SK-N-SH (cell line): ENCODE measurements around the gene PALS1. TPM values are rescaled to one million over a fixed set of nuclear protein-coding genes. Genes with fewer than 3 reads are reported as not detected.
A peak's percentile ranks its signal among the peaks of the same experiment; 100 is the strongest.

Experiments
- CTCF ChIA-PET: fragments of 300-600, 350-600 bp; formaldehyde crosslinking; extraction: SDS; loops from one replicate; lab custom pipeline; 2021; lab: Yijun Ruan, JAX
- POLR2A ChIA-PET: fragments of 350-600 bp; sonication (Branson Sonifier 250); formaldehyde crosslinking; extraction: SDS; loops from one replicate; lab custom pipeline; 2020; ENCODE audit warnings: antibody characterized with exemption, inconsistent platforms; lab: Yijun Ruan, JAX
- DNase-seq: peaks from one replicate; pipeline ENCODE4 v3.0.0; 2012
- H2AFZ ChIP-seq: fragments of 200-600 bp; sonication (generic); 2 replicates; pipeline ENCODE4 v1.8.1; 2016; ENCODE audit warnings: antibody characterized with exemption, mild to moderate bottlenecking, low read depth
- H3F3A ChIP-seq: fragments of 200-600 bp; sonication (generic); replicated peaks from 2 replicates; pipeline ENCODE3; 2016; ENCODE audit warnings: antibody characterized with exemption, mild to moderate bottlenecking; ENCODE audit not compliant: insufficient read depth
- H3K27ac ChIP-seq, 2 experiments: fragments of 200-500 bp in 1 of 2; fragments of 200-600 bp in 1 of 2; sonication (Bioruptor generic) in 1 of 2; sonication (generic), shearing (Covaris generic) in 1 of 2; 2 replicates each; pipeline versions ENCODE4 v1.5.1 to v1.6.1; 2014 to 2016; ENCODE audit warnings: low read depth in 2 of 2, inconsistent platforms in 1 of 2, low read length in 1 of 2, mild to moderate bottlenecking in 1 of 2, mixed read lengths in 1 of 2
- H3K27me3 ChIP-seq: fragments of 200-600 bp; sonication (generic), shearing (Covaris generic); 2 replicates; pipeline ENCODE4 v1.6.1; 2016; ENCODE audit warnings: mixed run types; ENCODE audit not compliant: insufficient read depth
- H3K36me3 ChIP-seq, 2 experiments: fragments of 200-500 bp in 1 of 2; fragments of 200-600 bp in 1 of 2; sonication (Bioruptor generic) in 1 of 2; sonication (generic) in 1 of 2; replicated peaks in 1 of 2; 2 replicates each; pipeline versions ENCODE3 to v1.5.1; 2014 to 2016; ENCODE audit warnings: low read length in 1 of 2, mild to moderate bottlenecking in 1 of 2; ENCODE audit not compliant: insufficient read depth in 2 of 2, control insufficient read depth in 1 of 2
- H3K4me1 ChIP-seq, 2 experiments: fragments of 200-500 bp in 1 of 2; fragments of 200-600 bp in 1 of 2; sonication (Bioruptor generic) in 1 of 2; sonication (generic), shearing (Covaris generic) in 1 of 2; 2 replicates each; pipeline versions ENCODE4 v1.5.1 to v1.6.1; 2014 to 2016; ENCODE audit warnings: low read depth in 1 of 2, low read length in 1 of 2, mixed run types in 1 of 2; ENCODE audit not compliant: insufficient read depth in 2 of 2, control insufficient read depth in 1 of 2
- H3K4me2 ChIP-seq: fragments of 200-600 bp; sonication (generic), shearing (Covaris generic); 2 replicates; pipeline ENCODE4 v1.6.1; 2017; ENCODE audit warnings: mixed run types
- H3K4me3 ChIP-seq, 2 experiments: fragments of 200-500 bp in 1 of 2; fragments of 200-600 bp in 1 of 2; sonication (Bioruptor generic) in 1 of 2; sonication (generic), shearing (Covaris generic) in 1 of 2; 2 replicates each; pipeline versions ENCODE4 v1.5.1 to v1.8.1; 2014 to 2016; ENCODE audit warnings: low read depth in 2 of 2, inconsistent platforms in 1 of 2, low read length in 1 of 2, mild to moderate bottlenecking in 1 of 2, mixed read lengths in 1 of 2, moderate library complexity in 1 of 2
- H3K79me2 ChIP-seq: fragments of 200-600 bp; sonication (generic); 2 replicates; pipeline ENCODE4 v1.8.1; 2017; ENCODE audit warnings: mild to moderate bottlenecking; ENCODE audit not compliant: insufficient read depth
- H3K9ac ChIP-seq: fragments of 200-600 bp; sonication (generic); 2 replicates; pipeline ENCODE4 v1.6.1; 2017; ENCODE audit warnings: mixed run types
- H3K9me2 ChIP-seq: fragments of 200-600 bp; sonication (generic); 2 replicates; pipeline ENCODE4 v1.6.1; 2017; ENCODE audit warnings: mixed run types
- H3K9me3 ChIP-seq: fragments of 200-600 bp; sonication (generic); 2 replicates; pipeline ENCODE4 v1.6.1; 2017; ENCODE audit warnings: mixed run types, mild to moderate bottlenecking, moderate library complexity
- H4K20me1 ChIP-seq: fragments of 200-600 bp; sonication (generic); 2 replicates; pipeline ENCODE4 v1.6.1; 2017; ENCODE audit warnings: mild to moderate bottlenecking, mixed run types; ENCODE audit not compliant: insufficient read depth
- CHD2 ChIP-seq: fragments of 150-350 bp; IDR thresholded peaks from 2 replicates; pipeline ENCODE4 v1.6.1; 2018; ENCODE audit warnings: low read length; ENCODE audit not compliant: partially characterized antibody
- CTCF ChIP-seq: fragments of 200-600 bp; sonication (generic); IDR thresholded peaks from 2 replicates; pipeline ENCODE4 v1.6.1; 2017; ENCODE audit warnings: antibody characterized with exemption, mild to moderate bottlenecking, moderate library complexity
- ELF1 ChIP-seq: IDR thresholded peaks from 2 replicates; pipeline ENCODE4 v1.4.0; 2012
- EP300 ChIP-seq, 2 experiments: IDR thresholded peaks; 2 replicates each; pipeline versions ENCODE4 v1.4.0 to v1.6.1; 2012; ENCODE audit warnings: borderline replicate concordance in 1 of 2, low read depth in 1 of 2, low read length in 1 of 2
- EZH2phosphoT487 ChIP-seq: fragments of 200-600 bp; sonication (generic); IDR thresholded peaks from 2 replicates; pipeline ENCODE4 v1.6.1; 2017; ENCODE audit warnings: low read depth, mixed run types, mild to moderate bottlenecking, antibody characterized with exemption, moderate library complexity, borderline replicate concordance
- FOXJ3 ChIP-seq: sonication (generic); formaldehyde crosslinking; IDR thresholded peaks from 2 replicates; pipeline ENCODE4 v1.5.1; 2020; ENCODE audit warnings: mild to moderate bottlenecking, missing genetic modification reagents
- FOXM1 ChIP-seq: IDR thresholded peaks from 2 replicates; pipeline ENCODE4 v1.4.0; 2012; ENCODE audit warnings: low read depth, mild to moderate bottlenecking
- IRF3 ChIP-seq: fragments of 150-350 bp; IDR thresholded peaks from 2 replicates; pipeline ENCODE4 v1.6.1; 2016; ENCODE audit warnings: mild to moderate bottlenecking, low read depth, low read length
- JUND ChIP-seq: IDR thresholded peaks from 2 replicates; pipeline ENCODE4 v1.4.0; 2012
- MEF2A ChIP-seq: IDR thresholded peaks from 2 replicates; pipeline ENCODE4 v1.4.0; 2012; ENCODE audit warnings: low read depth, borderline replicate concordance
- MXI1 ChIP-seq: IDR thresholded peaks from 2 replicates; pipeline ENCODE4 v1.6.1; 2012; ENCODE audit warnings: mild to moderate bottlenecking, low read depth, low read length, improper control_type of control experiment
- NRF1 ChIP-seq: IDR thresholded peaks from 2 replicates; pipeline ENCODE4 v1.6.1; 2012; ENCODE audit warnings: low read depth, mild to moderate bottlenecking, low read length
- PBX3 ChIP-seq: IDR thresholded peaks from 2 replicates; pipeline ENCODE4; 2012
- POLR2AphosphoS5 ChIP-seq: IDR thresholded peaks from 2 replicates; pipeline ENCODE4 v1.6.1; 2012; ENCODE audit warnings: low read depth, low read length
- RXRA ChIP-seq: IDR thresholded peaks from 2 replicates; pipeline ENCODE4 v1.4.0; 2012; ENCODE audit warnings: low read depth, mild to moderate bottlenecking, borderline replicate concordance
- TAF1 ChIP-seq: IDR thresholded peaks from 2 replicates; pipeline ENCODE4 v1.6.1; 2012; ENCODE audit warnings: low read depth, mild to moderate bottlenecking, low read length, moderate library complexity, borderline replicate concordance
- TCF12 ChIP-seq: IDR thresholded peaks from 2 replicates; pipeline ENCODE4 v1.4.0; 2012
- TEAD4 ChIP-seq: IDR thresholded peaks from 2 replicates; pipeline ENCODE4 v1.4.0; 2012; ENCODE audit warnings: mild to moderate bottlenecking, borderline replicate concordance; ENCODE audit not compliant: insufficient read depth
- USF1 ChIP-seq: IDR thresholded peaks from 2 replicates; pipeline ENCODE4 v1.4.0; 2012; ENCODE audit warnings: low read depth, borderline replicate concordance
- USF2 ChIP-seq: fragments of 150-350 bp; IDR thresholded peaks from 2 replicates; pipeline ENCODE4 v1.6.1; 2017; ENCODE audit warnings: antibody characterized with exemption, low read length, low read depth, borderline replicate concordance
- YY1 ChIP-seq: IDR thresholded peaks from 2 replicates; pipeline ENCODE4 v1.4.0; 2012; ENCODE audit warnings: low read depth, mild to moderate bottlenecking
- ZBTB33 ChIP-seq: IDR thresholded peaks from 2 replicates; pipeline ENCODE4 v1.4.0; 2012; ENCODE audit warnings: low read depth, borderline replicate concordance
- WGBS: methylation state at CpG from one replicate; pipeline ENCODE4 v1.1.6; 2017; ENCODE audit warnings: low lambda C conversion rate; 5-methylcytosine and 5-hydroxymethylcytosine counted together
- polyA plus RNA-seq, 3 experiments: library from polyadenylated mRNA; depleted of rRNA; stranded (reverse); fragments of >200 nt; gene quantifications; 2 replicates each; pipeline ENCODE4 v1.2.3, GENCODE V29; 2012

Gene PALS1
- polyA plus RNA-seq, 1 of the 3 experiments (the other 2 are of a cell fraction): 8.0 TPM

- Histone ChIP-seq H3K36me3 (no peaks in the 10 kb centered on the region), H4K20me1 (no peaks in the 10 kb centered on the region), H3K79me2 (no peaks in the 10 kb centered on the region), H3K4me2 (peak overlapping the region; percentile 25), H3K27ac (peak overlapping the region in 1 of 2 experiments; percentile 43; a peak in 3 of 4 replicates), H3F3A (peaks cover 16% of the 10 kb centered on the region), H3K9me3 (peaks cover 4% of the 10 kb centered on the region; the same call in 1 of the 2 replicates), H3K9me2 (no peaks in the 10 kb centered on the region), H2AFZ (no peak overlapping the region), H3K4me3 (no peak overlapping the region), H3K9ac (no peak overlapping the region), H3K27me3 (no peaks in the 10 kb centered on the region), H3K4me1 (peaks cover 0 to 16% of the 10 kb centered on the region in 2 experiments; a peak in 2 of 4 replicates)
- no peak for DNase-seq
- POLR2A ChIA-PET: no interaction called here
- TF ChIP-seq YY1 (no peak), NRF1 (no peak), FOXJ3 (CRISPR knock-in tag) (no peak), USF1 (no peak), USF2 (no peak), TAF1 (no peak), EZH2phosphoT487 (no peak), POLR2AphosphoS5 (no peak), EP300 (IDR thresholded peaks at IDR 0.05; ENCODE audit: borderline replicate concordance in 1 of 2, low read depth in 1 of 2, low read length in 1 of 2) (no peak), TCF12 (no peak), ZBTB33 (no peak)
- CTCF ChIA-PET: interaction anchor here (0.9 to 1.2 kb wide), 2 partner anchors 12 to 56 kb away, joined by 3 read pairs; no protein-coding TSS in a partner anchor
- WGBS: 80% methylated on average over 4 of the region's 4 CpGs
Measured at GRCh38 chr14:67221982-67222328, 19.3 kb upstream of the PALS1 start.

GRCh38 chr14:67225523-67225922 lies 15.7 kb upstream of the PALS1 start:
- H3K36me3 ChIP-seq: no peaks in the 10 kb centered on the region
- WGBS: 83% methylated on average over 4 of the region's 4 CpGs
- H2AFZ ChIP-seq: no peak overlapping the region
- no peak overlapping the region for H3K9ac ChIP-seq
- H3K27me3 ChIP-seq: no peaks in the 10 kb centered on the region
- H3K79me2 ChIP-seq: no peaks in the 10 kb centered on the region
- peaks cover 0 to 16% of the 10 kb centered on the region in 2 experiments; a peak in 2 of 4 replicates for H3K4me1 ChIP-seq
- POLR2A ChIA-PET: no interaction called here
- DNase-seq: no peak
- H4K20me1 ChIP-seq: no peaks in the 10 kb centered on the region
- H3F3A ChIP-seq: peaks cover 16% of the 10 kb centered on the region
- no peaks in the 10 kb centered on the region for H3K9me3 ChIP-seq
- CTCF ChIA-PET: no interaction called here
- no peak overlapping the region for H3K4me2 ChIP-seq
- H3K27ac ChIP-seq: no peak overlapping the region
- no peaks in the 10 kb centered on the region for H3K9me2 ChIP-seq
- H3K4me3 ChIP-seq: no peak overlapping the region
- TF ChIP-seq IRF3 (no peak), MXI1 (no peak), TEAD4 (no peak), RXRA (no peak), EP300 (IDR thresholded peaks at IDR 0.05; ENCODE audit: borderline replicate concordance in 1 of 2, low read depth in 1 of 2, low read length in 1 of 2) (no peak), EZH2phosphoT487 (no peak), MEF2A (no peak), JUND (no peak), PBX3 (no peak), CHD2 (no peak), FOXM1 (no peak), TCF12 (no peak), CTCF (no peak), ELF1 (no peak)
